OCI-LY7 (cell line): ENCODE results near the gene FUCA1. TPM values are rescaled to one million over a fixed set of nuclear protein-coding genes. Genes with fewer than 3 reads are reported as not detected.

Source experiments
- BruUV-seq: library from RNA; stranded (reverse); fragments of 400-500 nt; replicated peaks from 2 replicates; lab custom pipeline; 2021; lab: Mats Ljungman, UMichigan
- CTCF ChIA-PET: fragments of 300-600 bp; sonication (Branson Sonifier 250); formaldehyde crosslinking; loops from one replicate; lab custom pipeline; 2022; ENCODE audit warnings: antibody characterized with exemption; ENCODE audit not compliant: unreplicated experiment; lab: Charles Lee
- POLR2A ChIA-PET: fragments of 300-600 bp; sonication (Branson Sonifier 250); formaldehyde crosslinking; loops from one replicate; lab custom pipeline; 2022; ENCODE audit warnings: antibody characterized with exemption; lab: Charles Lee
- DNase-seq: peaks from one replicate; pipeline ENCODE4 v3.0.0-alpha.2; 2015; ENCODE audit warnings: low spot score
- H2AFZ ChIP-seq: fragments of 200-600 bp; sonication (generic), shearing (Covaris generic); 2 replicates; pipeline ENCODE4 v1.6.1; 2014; ENCODE audit warnings: mild to moderate bottlenecking, antibody characterized with exemption, low read length, moderate library complexity
- H3K27ac ChIP-seq: fragments of 200-600 bp; sonication (generic); 2 replicates; pipeline ENCODE4 v1.5.1; 2014; ENCODE audit warnings: mixed run types, low read depth, mild to moderate bottlenecking, moderate library complexity, low read length, inconsistent platforms; ENCODE audit not compliant: poor library complexity, severe bottlenecking
- H3K36me3 ChIP-seq: fragments of 200-600 bp; sonication (generic); 2 replicates; pipeline ENCODE4 v1.6.1; 2014; ENCODE audit warnings: mild to moderate bottlenecking, antibody characterized with exemption, low read length, moderate library complexity, mixed read lengths; ENCODE audit not compliant: insufficient read depth
- H3K4me1 ChIP-seq: fragments of 200-600 bp; sonication (generic); 2 replicates; pipeline ENCODE4 v1.5.1; 2014; ENCODE audit warnings: mild to moderate bottlenecking, low read length; ENCODE audit not compliant: insufficient read depth, poor library complexity, severe bottlenecking
- H3K4me2 ChIP-seq: fragments of 200-600 bp; sonication (generic); 2 replicates; pipeline ENCODE4 v1.6.1; 2014; ENCODE audit warnings: mild to moderate bottlenecking, low read length
- H3K4me3 ChIP-seq: fragments of 200-600 bp; sonication (generic); 2 replicates; pipeline ENCODE4 v1.5.1; 2014; ENCODE audit warnings: mild to moderate bottlenecking, low read depth, low read length; ENCODE audit not compliant: poor library complexity, severe bottlenecking
- H3K79me2 ChIP-seq: fragments of 200-600 bp; sonication (generic); 2 replicates; pipeline ENCODE4 v1.6.1; 2016; ENCODE audit warnings: low read depth, mild to moderate bottlenecking, low read length, moderate library complexity, mixed read lengths; ENCODE audit not compliant: insufficient read depth
- H3K9me2 ChIP-seq: fragments of 200-600 bp; sonication (generic); 2 replicates; pipeline ENCODE4 v1.6.1; 2016; ENCODE audit warnings: mild to moderate bottlenecking, low read length, mixed read lengths; ENCODE audit not compliant: insufficient read depth
- H3K9me3 ChIP-seq: fragments of 200-600 bp; sonication (generic); 2 replicates; pipeline ENCODE4 v1.6.1; 2014; ENCODE audit warnings: mild to moderate bottlenecking, mixed run types, low read length, mixed read lengths
- H4K20me1 ChIP-seq: fragments of 200-600 bp; sonication (generic); 2 replicates; pipeline ENCODE4 v1.6.1; 2014; ENCODE audit warnings: mild to moderate bottlenecking, antibody characterized with exemption, low read length, moderate library complexity, mixed read lengths; ENCODE audit not compliant: insufficient read depth
- EZH2phosphoT487 ChIP-seq: fragments of 200-600 bp; sonication (generic); IDR thresholded peaks from 2 replicates; pipeline ENCODE4 v1.6.1; 2018; ENCODE audit warnings: low read depth, borderline replicate concordance, mild to moderate bottlenecking, mixed run types, antibody characterized with exemption, low read length, moderate library complexity, mixed read lengths
- intact Hi-C: fragments of 100-400 bp; cut with micrococcal nuclease; formaldehyde crosslinking; loops from one replicate; pipeline ENCODE4 v1.10.0; 2022; ENCODE audit not compliant: unreplicated experiment
- total RNA-seq, 2 experiments: library from RNA; depleted of rRNA in 1 of 2; stranded (reverse); fragments of >200 nt in 1 of 2; shearing (Covaris generic) in 1 of 2; gene quantifications; 2 replicates each; pipeline ENCODE4 v1.2.3, GENCODE V29; 2014 to 2022
- TF ChIP-seq, protein P1 (sequence below): fragments of 200-600 bp; sonication (generic); conservative IDR thresholded peaks from 2 replicates; pipeline ENCODE4 v1.5.1; 2014; ENCODE audit warnings: mild to moderate bottlenecking, antibody characterized with exemption, low read length, moderate library complexity, mixed read lengths

FUCA1 gene
- total RNA-seq, 2 experiments from 2014 or later, result 9.1 to 9.9 TPM

DNA sequence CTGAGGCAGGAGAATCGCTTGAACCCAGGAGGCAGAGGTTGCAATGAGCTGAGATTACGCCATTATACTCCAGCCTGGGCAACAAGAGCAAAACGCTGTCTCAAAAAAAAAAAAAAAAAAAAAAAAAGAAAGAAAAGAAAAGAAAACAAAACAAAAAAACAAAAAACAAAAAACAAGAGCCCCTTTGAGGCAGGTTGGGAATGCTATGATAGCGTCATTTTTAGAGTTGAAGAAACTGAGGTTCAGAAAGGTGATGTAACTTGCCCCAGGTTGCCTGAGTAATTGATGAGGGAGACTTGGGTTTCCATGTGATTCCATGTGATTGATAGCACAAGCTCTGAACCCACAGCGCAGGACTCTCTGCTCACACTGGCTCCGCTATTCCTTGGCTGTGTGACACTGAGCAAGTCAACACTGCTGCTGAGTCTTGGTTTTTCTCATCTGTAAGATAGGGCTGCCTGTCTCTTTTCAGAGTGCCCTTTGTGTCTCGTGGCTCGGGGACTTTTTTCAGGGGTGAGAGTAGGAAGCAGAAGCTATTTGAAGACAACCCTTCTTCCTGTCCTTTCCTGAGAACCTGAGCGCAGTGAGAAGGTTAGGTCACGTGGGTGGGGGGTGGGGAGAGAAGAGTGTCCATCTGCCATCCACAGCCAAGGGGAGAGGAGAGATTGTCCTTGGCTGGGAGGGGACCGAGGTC is 42.6 kb upstream of the FUCA1 start:
- intact Hi-C loops, result no loop called here
- peak; percentile 79 for DNase-seq
- ChIA-PET POLR2A (interaction anchor here (0.5 to 5.8 kb wide), 17 partner anchors 14 to 1559 kb away, joined by 3 to 35 read pairs (median 5); partner anchors contain the start of genes HMGCL, PITHD1 and PNRC2), CTCF (interaction anchor here (3.9 kb wide), 1 partner anchor 100 kb away, joined by 20 read pairs; no protein-coding TSS in a partner anchor)
- no TSS peak for BruUV-seq
- TF ChIP-seq EZH2phosphoT487, result no peak
- TF ChIP-seq, protein P1, sequence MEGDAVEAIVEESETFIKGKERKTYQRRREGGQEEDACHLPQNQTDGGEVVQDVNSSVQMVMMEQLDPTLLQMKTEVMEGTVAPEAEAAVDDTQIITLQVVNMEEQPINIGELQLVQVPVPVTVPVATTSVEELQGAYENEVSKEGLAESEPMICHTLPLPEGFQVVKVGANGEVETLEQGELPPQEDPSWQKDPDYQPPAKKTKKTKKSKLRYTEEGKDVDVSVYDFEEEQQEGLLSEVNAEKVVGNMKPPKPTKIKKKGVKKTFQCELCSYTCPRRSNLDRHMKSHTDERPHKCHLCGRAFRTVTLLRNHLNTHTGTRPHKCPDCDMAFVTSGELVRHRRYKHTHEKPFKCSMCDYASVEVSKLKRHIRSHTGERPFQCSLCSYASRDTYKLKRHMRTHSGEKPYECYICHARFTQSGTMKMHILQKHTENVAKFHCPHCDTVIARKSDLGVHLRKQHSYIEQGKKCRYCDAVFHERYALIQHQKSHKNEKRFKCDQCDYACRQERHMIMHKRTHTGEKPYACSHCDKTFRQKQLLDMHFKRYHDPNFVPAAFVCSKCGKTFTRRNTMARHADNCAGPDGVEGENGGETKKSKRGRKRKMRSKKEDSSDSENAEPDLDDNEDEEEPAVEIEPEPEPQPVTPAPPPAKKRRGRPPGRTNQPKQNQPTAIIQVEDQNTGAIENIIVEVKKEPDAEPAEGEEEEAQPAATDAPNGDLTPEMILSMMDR, result no peak
- Histone ChIP-seq H3K4me3 (peak overlapping the region; percentile 76), H2AFZ (no peak overlapping the region), H3K36me3 (peaks cover 6% of the 10 kb centered on the region), H3K79me2 (peaks cover 66% of the 10 kb centered on the region), H3K4me2 (peak overlapping the region; percentile 83), H3K9me2 (no peaks in the 10 kb centered on the region), H4K20me1 (no peaks in the 10 kb centered on the region), H3K27ac (peak overlapping the region; percentile 95), H3K4me1 (peaks cover 96% of the 10 kb centered on the region), H3K9me3 (no peaks in the 10 kb centered on the region)

DNA sequence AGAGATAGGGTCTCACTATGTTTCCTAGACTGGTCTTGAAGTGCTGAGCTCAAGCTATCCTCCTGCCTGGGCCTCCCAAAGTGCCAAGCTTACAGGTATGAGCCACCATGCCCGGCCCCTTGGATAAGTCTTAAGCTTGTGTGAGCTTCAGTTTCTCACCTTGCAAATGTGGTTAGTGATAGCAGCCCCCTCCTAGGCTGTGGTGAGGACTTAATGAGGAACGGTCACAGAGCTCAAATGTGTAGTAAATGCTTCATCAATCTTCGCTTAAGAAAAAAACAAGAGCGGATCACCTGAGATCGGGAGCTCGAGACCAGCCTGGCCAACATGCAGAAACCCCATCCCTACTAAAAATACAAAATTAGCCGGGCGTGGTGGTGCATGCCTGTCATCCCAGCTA is 42.1 kb upstream of the FUCA1 start:
- H3K4me3 ChIP-seq, result peak overlapping the region; percentile 76
- peak; percentile 66 for DNase-seq

More for the DNA sequence above, 42.1 kb upstream of the FUCA1 start:
- no peak for TF ChIP-seq EZH2phosphoT487
- TF ChIP-seq, protein P1, result no peak
- peaks cover 9% of the 10 kb centered on the region for H3K36me3 ChIP-seq
- intact Hi-C loops, result no loop called here
- H4K20me1 ChIP-seq, result no peaks in the 10 kb centered on the region
- peak overlapping the region; percentile 95 for H3K27ac ChIP-seq
- H2AFZ ChIP-seq, result no peak overlapping the region
- BruUV-seq, result TSS peak; percentile 31
- H3K9me2 ChIP-seq, result no peaks in the 10 kb centered on the region
- H3K79me2 ChIP-seq, result peaks cover 72% of the 10 kb centered on the region
- peak overlapping the region; percentile 83 for H3K4me2 ChIP-seq
- POLR2A ChIA-PET, result interaction anchor here (0.5 to 5.8 kb wide), 20 partner anchors 13 to 443 kb away, joined by 3 to 35 read pairs (median 6); partner anchors contain the start of genes HMGCL, PITHD1 and PNRC2
- H3K9me3 ChIP-seq, result no peaks in the 10 kb centered on the region
- peaks cover 96% of the 10 kb centered on the region for H3K4me1 ChIP-seq
- CTCF ChIA-PET, result interaction anchor here (0.5 to 3.9 kb wide), 3 partner anchors 22 to 100 kb away, joined by 4 to 20 read pairs (median 4); no protein-coding TSS in a partner anchor
